ENCODE measurements around the gene ILDR1. TPM values are rescaled to one million over a fixed set of nuclear protein-coding genes. Genes with fewer than 3 reads are reported as not detected.

Gene ILDR1
- total and polyA plus RNA-seq, 8 donors = 2.2 to 8.2 (median 5.2) TPM

DNA sequence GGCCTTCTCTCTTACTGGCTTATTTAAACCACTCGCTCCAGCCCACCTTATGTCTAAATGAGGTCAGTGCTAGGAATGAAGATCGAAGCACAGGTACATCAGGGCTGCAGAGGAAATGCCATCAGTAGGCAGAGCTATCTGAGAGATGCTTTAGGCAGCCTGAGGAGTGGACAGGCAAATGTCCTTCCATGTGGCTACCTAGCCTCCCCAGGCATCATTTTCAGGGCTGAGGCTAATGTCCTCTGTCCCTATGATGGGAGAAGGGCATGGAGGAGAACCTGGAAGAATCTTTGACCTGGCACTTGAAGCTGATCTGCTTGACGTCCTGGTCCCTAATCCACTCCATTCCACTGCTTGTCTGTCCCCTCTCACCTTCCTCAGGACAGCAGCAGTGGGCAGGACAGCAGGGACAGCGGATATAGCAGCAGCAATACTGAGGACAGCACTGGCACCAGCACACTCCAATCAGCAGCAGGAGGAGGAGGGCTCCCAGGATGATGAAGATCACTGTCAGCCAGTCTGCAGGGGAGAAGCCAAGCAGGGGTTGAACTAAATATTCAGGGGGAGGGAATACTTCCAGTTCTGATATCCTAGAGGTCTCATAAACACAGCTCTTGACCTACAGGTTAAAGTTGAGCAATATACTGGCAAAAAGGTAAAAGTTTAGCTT, 21.0 kb downstream of the ILDR1 start:
- ATAC-seq = no peak
- no peaks in the 10 kb centered on the region for H3K9me3 ChIP-seq
- TF ChIP-seq, protein P1, sequence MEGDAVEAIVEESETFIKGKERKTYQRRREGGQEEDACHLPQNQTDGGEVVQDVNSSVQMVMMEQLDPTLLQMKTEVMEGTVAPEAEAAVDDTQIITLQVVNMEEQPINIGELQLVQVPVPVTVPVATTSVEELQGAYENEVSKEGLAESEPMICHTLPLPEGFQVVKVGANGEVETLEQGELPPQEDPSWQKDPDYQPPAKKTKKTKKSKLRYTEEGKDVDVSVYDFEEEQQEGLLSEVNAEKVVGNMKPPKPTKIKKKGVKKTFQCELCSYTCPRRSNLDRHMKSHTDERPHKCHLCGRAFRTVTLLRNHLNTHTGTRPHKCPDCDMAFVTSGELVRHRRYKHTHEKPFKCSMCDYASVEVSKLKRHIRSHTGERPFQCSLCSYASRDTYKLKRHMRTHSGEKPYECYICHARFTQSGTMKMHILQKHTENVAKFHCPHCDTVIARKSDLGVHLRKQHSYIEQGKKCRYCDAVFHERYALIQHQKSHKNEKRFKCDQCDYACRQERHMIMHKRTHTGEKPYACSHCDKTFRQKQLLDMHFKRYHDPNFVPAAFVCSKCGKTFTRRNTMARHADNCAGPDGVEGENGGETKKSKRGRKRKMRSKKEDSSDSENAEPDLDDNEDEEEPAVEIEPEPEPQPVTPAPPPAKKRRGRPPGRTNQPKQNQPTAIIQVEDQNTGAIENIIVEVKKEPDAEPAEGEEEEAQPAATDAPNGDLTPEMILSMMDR (IDR thresholded peaks at IDR 0.05) = no peak
- no peak overlapping the region for H3K4me3 ChIP-seq
- 85 to 91% methylated on average over 4 of the region's 4 CpGs for WGBS, 2 donors
- peaks cover 0 to 3% (median 0%) of the 10 kb centered on the region in 3 donors for H3K4me1 ChIP-seq
- intact Hi-C loops (cut with DNase I) = no loop called here
- H3K27ac ChIP-seq = no peak overlapping the region
- peaks cover 0 to 11% (median 0%) of the 10 kb centered on the region in 3 donors for H3K36me3 ChIP-seq
- no peak for DNase-seq
- no peak for FAIRE-seq
- no peaks in the 10 kb centered on the region for H3K27me3 ChIP-seq

DNA sequence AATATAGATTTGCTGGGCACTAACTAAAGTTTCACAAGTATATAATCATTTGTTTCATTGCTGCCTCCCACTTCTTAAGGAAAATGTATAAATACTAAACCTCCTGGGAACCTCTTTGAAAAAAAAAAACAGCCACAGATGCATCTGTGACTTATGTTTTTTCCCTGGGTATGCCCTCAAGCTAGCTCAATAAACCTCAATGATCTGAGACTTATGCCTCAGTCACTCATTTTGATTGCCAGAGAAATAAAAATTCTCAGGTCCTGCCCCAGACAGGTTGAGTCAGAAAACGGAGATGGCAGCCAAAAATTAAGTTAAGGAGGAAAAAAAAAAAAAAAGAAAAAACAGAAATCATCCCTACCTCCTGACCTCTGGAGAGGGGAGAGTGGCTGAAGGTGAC, 22.1 kb downstream of the ILDR1 start:
- intact Hi-C loops (cut with DNase I) = loop anchor here in 1 of 3 donors (10.0 kb wide), 1 partner anchor 115 kb away; no protein-coding TSS in a partner anchor
- Histone ChIP-seq H3K27ac (no peak overlapping the region), H3K9me3 (no peaks in the 10 kb centered on the region), H3K27me3 (no peaks in the 10 kb centered on the region), H3K4me1 (peaks cover 0 to 3% (median 0%) of the 10 kb centered on the region in 3 donors), H3K36me3 (peaks cover 0 to 11% (median 0%) of the 10 kb centered on the region in 3 donors), H3K4me3 (no peak overlapping the region)
- FAIRE-seq (no peak), ATAC-seq (no peak), DNase-seq (no peak)
- WGBS, 2 donors = 72 to 74% methylated on average over 1 of the region's 1 CpG
- TF ChIP-seq, protein P1 (IDR thresholded peaks at IDR 0.05) = no peak

DNA sequence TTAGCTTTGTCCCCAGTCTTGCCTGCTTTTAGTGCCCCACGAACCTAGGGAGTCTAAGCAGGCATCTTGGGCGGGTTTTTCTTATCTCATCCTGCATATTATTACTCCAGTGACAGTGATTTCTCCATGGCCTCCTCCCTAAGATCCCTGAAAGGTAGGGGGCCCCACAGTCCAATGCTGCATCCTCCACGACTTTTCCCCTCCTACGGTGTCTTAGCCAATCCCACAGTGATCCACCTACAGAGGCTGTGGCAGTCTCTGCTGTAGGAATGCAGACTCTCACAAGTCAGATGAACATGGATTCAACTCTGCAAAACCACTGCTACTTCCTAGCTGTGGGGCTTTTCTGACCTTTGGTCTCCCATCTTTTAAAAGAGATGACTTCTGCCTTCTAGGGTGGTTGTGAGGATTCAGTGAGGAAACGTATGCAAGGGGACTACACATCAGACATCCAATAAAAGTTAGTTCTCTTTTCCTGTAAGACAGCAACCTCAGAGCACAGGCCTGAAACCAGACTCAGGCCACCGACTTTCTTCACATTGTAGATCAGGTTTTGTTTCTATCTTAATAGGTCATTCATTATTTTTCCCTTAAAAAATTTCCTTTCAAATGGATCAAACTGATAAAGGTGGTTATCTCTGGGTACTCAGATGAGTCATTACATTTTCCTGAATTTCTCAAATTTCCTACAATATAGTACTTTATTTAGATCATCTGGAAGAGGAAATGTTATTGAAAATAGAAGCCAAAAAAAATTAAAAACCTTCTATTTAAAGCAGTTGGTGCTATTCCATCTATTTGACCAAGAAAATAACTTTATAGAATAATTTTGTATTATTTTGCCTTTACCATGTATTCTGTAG, 23.2 kb downstream of the ILDR1 start:
- TF ChIP-seq, protein P1 (IDR thresholded peaks at IDR 0.05) = no peak
- Histone ChIP-seq H3K4me3 (no peak overlapping the region), H3K9me3 (no peaks in the 10 kb centered on the region), H3K36me3 (peaks cover 0 to 11% (median 0%) of the 10 kb centered on the region in 3 donors), H3K4me1 (peaks cover 0 to 3% (median 0%) of the 10 kb centered on the region in 3 donors), H3K27me3 (no peaks in the 10 kb centered on the region), H3K27ac (peak overlapping the region in 2 of 4 donors; percentile 1 to 28)
- FAIRE-seq = no peak
- 79 to 81% methylated on average over 6 of the region's 6 CpGs for WGBS, 2 donors
- no peak for DNase-seq
- intact Hi-C loops (cut with DNase I) = loop anchor here in 1 of 3 donors (10.0 kb wide), 1 partner anchor 114 kb away; no protein-coding TSS in a partner anchor
- ATAC-seq = peak in 1 of 4 donors; percentile 18

DNA sequence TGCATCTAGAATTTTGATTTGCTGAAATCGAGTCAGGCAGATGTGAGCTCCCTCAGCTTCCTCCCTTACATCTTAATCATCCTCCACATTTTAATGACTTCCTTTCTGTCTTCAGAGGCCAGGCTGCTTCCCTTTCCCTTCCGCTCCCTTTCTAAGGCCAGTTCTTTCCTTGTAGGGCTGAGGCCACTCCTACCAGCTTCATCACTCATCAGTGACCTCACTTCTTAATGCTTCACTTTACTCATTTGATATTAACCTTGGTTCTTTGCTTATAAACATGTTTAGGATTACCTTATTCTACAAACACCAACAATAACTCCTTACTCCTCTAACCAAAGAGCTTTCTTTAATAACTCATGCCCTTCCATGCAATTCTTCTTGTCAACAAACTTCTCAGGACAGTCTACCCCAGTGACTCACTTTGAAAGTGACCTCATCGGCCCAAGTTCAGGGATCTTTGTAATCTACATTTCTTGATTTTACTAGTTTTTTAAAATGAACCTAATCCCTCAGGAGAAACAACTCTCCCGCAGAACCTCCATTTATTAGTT, 23.9 kb downstream of the ILDR1 start:
- intact Hi-C loops (cut with DNase I) = loop anchor here in 1 of 3 donors (10.0 kb wide), 1 partner anchor 113 kb away; no protein-coding TSS in a partner anchor
- Histone ChIP-seq H3K27me3 (no peaks in the 10 kb centered on the region), H3K4me3 (no peak overlapping the region), H3K36me3 (peaks cover 0 to 15% (median 0%) of the 10 kb centered on the region in 3 donors), H3K27ac (peak overlapping the region in 2 of 4 donors; percentile 1 to 28), H3K9me3 (no peaks in the 10 kb centered on the region), H3K4me1 (peaks cover 0 to under 1% (median 0%) of the 10 kb centered on the region in 3 donors)
- DNase-seq = no peak
- TF ChIP-seq, protein P1 (IDR thresholded peaks at IDR 0.05) = no peak
- 76 to 87% methylated on average over 4 of the region's 4 CpGs for WGBS, 2 donors
- ATAC-seq = peak in 2 of 4 donors; percentile 45 to 59
- no peak for FAIRE-seq
